HEK293 (cell line): ENCODE results near the gene AFDN.

Experiments
- CTCF ChIA-PET: fragments of 350-600 bp; formaldehyde crosslinking; extraction: SDS; loops from one replicate; lab custom pipeline; 2021; ENCODE audit warnings: antibody characterized with exemption; lab: Yijun Ruan, JAX
- POLR2A ChIA-PET: fragments of 300-600 bp; formaldehyde crosslinking; extraction: SDS; loops from one replicate; lab custom pipeline; 2020; ENCODE audit warnings: antibody characterized with exemption, inconsistent platforms; lab: Yijun Ruan, JAX
- H3K27ac ChIP-seq: fragments of 200-500 bp; sonication (Bioruptor generic); 2 replicates; pipeline ENCODE4 v1.5.1; 2014; ENCODE audit warnings: low read depth, low read length, control low read depth, inconsistent platforms; ENCODE audit errors: extremely low read depth
- H3K36me3 ChIP-seq, 2 experiments: fragments of 200-500 bp in 1 of 2; sonication (Bioruptor generic) in 1 of 2; 1 replicate in 1 of 2; 2 replicates in 1 of 2; pipeline ENCODE4 v1.5.1; 2014 to 2017; ENCODE audit warnings: inconsistent platforms in 2 of 2, low read length in 2 of 2; ENCODE audit not compliant: control insufficient read depth in 2 of 2, insufficient read depth in 1 of 2
- H3K4me1 ChIP-seq: fragments of 200-500 bp; sonication (Bioruptor generic); 2 replicates; pipeline ENCODE4 v1.5.1; 2014; ENCODE audit warnings: mild to moderate bottlenecking, low read length, inconsistent platforms; ENCODE audit not compliant: control insufficient read depth, insufficient read depth
- H3K4me3 ChIP-seq: 2 replicates; pipeline ENCODE4 v1.5.1; 2011; ENCODE audit warnings: low read depth, mild to moderate bottlenecking, control low read depth, low read length, moderate library complexity
- H3K9me3 ChIP-seq: fragments of 200-500 bp; sonication (Bioruptor generic); 2 replicates; pipeline ENCODE4 v1.5.1; 2014; ENCODE audit warnings: low read depth, low read length, inconsistent platforms; ENCODE audit not compliant: control insufficient read depth, insufficient read depth
- GLI2 ChIP-seq: fragments of 450-650 bp; formaldehyde crosslinking; IDR thresholded peaks from 2 replicates; pipeline ENCODE4; 2017; ENCODE audit warnings: missing biosample characterization, missing genetic modification characterization, low read depth, borderline replicate concordance
- KLF1 ChIP-seq: fragments of 450-650 bp; formaldehyde crosslinking; IDR thresholded peaks from 2 replicates; pipeline ENCODE4 v1.5.1; 2016; ENCODE audit warnings: missing biosample characterization, missing genetic modification characterization
- SP3 ChIP-seq: fragments of 450-650 bp; formaldehyde crosslinking; IDR thresholded peaks from 2 replicates; pipeline ENCODE4 v1.5.1; 2016; ENCODE audit warnings: missing biosample characterization, missing genetic modification characterization
- WT1 ChIP-seq: fragments of 450-650 bp; formaldehyde crosslinking; IDR thresholded peaks from 2 replicates; pipeline ENCODE4 v1.5.1; 2016; ENCODE audit warnings: missing biosample characterization, missing genetic modification characterization
- ZBTB20 ChIP-seq: fragments of 450-650 bp; formaldehyde crosslinking; IDR thresholded peaks from 2 replicates; pipeline ENCODE4 v1.5.1; 2016; ENCODE audit warnings: missing biosample characterization, missing genetic modification characterization
- ZFP69B ChIP-seq: fragments of 450-650 bp; formaldehyde crosslinking; IDR thresholded peaks from 2 replicates; pipeline ENCODE4 v1.5.1; 2016; ENCODE audit warnings: missing biosample characterization, missing genetic modification characterization
- ZNF155 ChIP-seq: fragments of 450-650 bp; formaldehyde crosslinking; IDR thresholded peaks from 2 replicates; pipeline ENCODE4 v1.5.1; 2016; ENCODE audit warnings: missing biosample characterization, missing genetic modification characterization
- ZNF157 ChIP-seq: fragments of 450-650 bp; formaldehyde crosslinking; IDR thresholded peaks from 2 replicates; pipeline ENCODE4 v1.5.1; 2016; ENCODE audit warnings: missing biosample characterization, missing genetic modification characterization
- ZNF184 ChIP-seq: fragments of 450-650 bp; IDR thresholded peaks from 2 replicates; pipeline ENCODE4 v1.5.1; 2018; ENCODE audit warnings: missing biosample characterization, mild to moderate bottlenecking, missing genetic modification characterization
- ZNF19 ChIP-seq: fragments of 450-650 bp; formaldehyde crosslinking; IDR thresholded peaks from 2 replicates; pipeline ENCODE4; 2016; ENCODE audit warnings: missing biosample characterization, missing genetic modification characterization, low read depth
- ZNF302 ChIP-seq: fragments of 450-650 bp; formaldehyde crosslinking; IDR thresholded peaks from 2 replicates; pipeline ENCODE4 v1.5.1; 2016; ENCODE audit warnings: missing biosample characterization, missing genetic modification characterization, low read depth
- ZNF449 ChIP-seq: fragments of 450-650 bp; formaldehyde crosslinking; IDR thresholded peaks from 2 replicates; pipeline ENCODE4 v1.5.1; 2017; ENCODE audit warnings: missing biosample characterization, mild to moderate bottlenecking, missing genetic modification characterization, moderate library complexity
- ZNF473 ChIP-seq: fragments of 450-650 bp; formaldehyde crosslinking; IDR thresholded peaks from 2 replicates; pipeline ENCODE4 v1.5.1; 2017; ENCODE audit warnings: missing biosample characterization, missing genetic modification characterization
- ZNF488 ChIP-seq: fragments of 450-650 bp; formaldehyde crosslinking; IDR thresholded peaks from 2 replicates; pipeline ENCODE4 v1.5.1; 2016; ENCODE audit warnings: missing biosample characterization, missing genetic modification characterization
- ZNF529 ChIP-seq: fragments of 450-650 bp; formaldehyde crosslinking; IDR thresholded peaks from 2 replicates; pipeline ENCODE4 v1.5.1; 2017; ENCODE audit warnings: missing genetic modification characterization, missing biosample characterization; ENCODE audit not compliant: insufficient replicate concordance
- ZNF561 ChIP-seq: fragments of 450-650 bp; IDR thresholded peaks from 2 replicates; pipeline ENCODE4 v1.5.1; 2018; ENCODE audit warnings: missing biosample characterization, missing genetic modification characterization, borderline replicate concordance
- ZNF677 ChIP-seq: fragments of 450-650 bp; IDR thresholded peaks from 2 replicates; pipeline ENCODE4 v1.5.0; 2018; ENCODE audit warnings: missing biosample characterization, mild to moderate bottlenecking, missing genetic modification characterization, moderate library complexity
- ZNF76 ChIP-seq: fragments of 450-650 bp; formaldehyde crosslinking; IDR thresholded peaks from 2 replicates; pipeline ENCODE4; 2016; ENCODE audit warnings: low read depth, missing biosample characterization, missing genetic modification characterization, borderline replicate concordance
- TF ChIP-seq, protein P1 (sequence below): fragments of 450-650 bp; formaldehyde crosslinking; IDR thresholded peaks from 2 replicates; pipeline ENCODE4 v1.5.1; 2016; ENCODE audit warnings: missing biosample characterization, missing genetic modification characterization
- TF ChIP-seq, protein P2 (sequence below): fragments of 450-650 bp; formaldehyde crosslinking; IDR thresholded peaks from 2 replicates; pipeline ENCODE4 v1.5.1; 2016; ENCODE audit warnings: missing biosample characterization, missing genetic modification characterization, low read depth
- TF ChIP-seq, protein P3 (sequence below): fragments of 450-650 bp; formaldehyde crosslinking; IDR thresholded peaks from 2 replicates; pipeline ENCODE4 v1.5.1; 2016; ENCODE audit warnings: missing biosample characterization, missing genetic modification characterization
- TF ChIP-seq, protein P4 (sequence below): fragments of 450-650 bp; IDR thresholded peaks from 2 replicates; pipeline ENCODE4 v1.5.1; 2018; ENCODE audit warnings: missing biosample characterization, mild to moderate bottlenecking, missing genetic modification characterization

The AFDN gene

DNA sequence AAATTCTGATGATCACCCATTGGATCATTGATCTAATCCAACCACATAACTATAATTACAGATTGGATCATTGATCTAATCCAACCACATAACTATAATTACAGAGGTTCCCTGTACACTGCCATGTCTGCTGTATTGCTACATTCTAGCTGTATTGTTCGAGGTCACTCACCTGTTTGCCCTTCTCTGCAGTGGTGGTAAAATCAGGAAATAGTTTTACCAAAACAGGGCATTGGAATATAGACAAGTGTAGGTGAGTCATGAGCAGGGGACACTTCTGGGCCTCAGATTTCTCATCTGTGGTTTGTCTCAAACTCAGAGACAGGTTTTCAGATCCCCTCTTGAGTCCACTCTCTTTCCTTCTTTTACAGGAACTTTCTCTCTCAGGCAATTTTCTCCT, 9.0 kb upstream of the AFDN start:
- Histone ChIP-seq H3K36me3 (no peaks in the 10 kb centered on the region), H3K27ac (no peak overlapping the region), H3K4me1 (no peaks in the 10 kb centered on the region), H3K4me3 (no peak overlapping the region), H3K9me3 (no peaks in the 10 kb centered on the region)
- ChIA-PET POLR2A (interaction anchor here (0.7 kb wide), 1 partner anchor 127 kb away, joined by 4 read pairs; no protein-coding TSS in a partner anchor), CTCF (interaction anchor here (1.3 kb wide), 1 partner anchor 81 kb away, joined by 3 read pairs; no protein-coding TSS in a partner anchor)
- TF ChIP-seq ZNF157 (tag by site-specific recombination) (no peak), ZNF677 (no peak), ZNF529 (no peak), ZNF302 (tag by site-specific recombination) (no peak), WT1 (tag by site-specific recombination) (no peak), ZNF449 (no peak), ZNF76 (tag by site-specific recombination) (no peak), ZNF488 (tag by site-specific recombination) (no peak), KLF1 (no peak), GLI2 (no peak), SP3 (tag by site-specific recombination) (no peak), ZFP69B (tag by site-specific recombination) (no peak), ZNF561 (tag by site-specific recombination) (no peak), ZNF155 (no peak), ZNF184 (tag by site-specific recombination) (no peak), ZNF19 (no peak)
- TF ChIP-seq, protein P1, sequence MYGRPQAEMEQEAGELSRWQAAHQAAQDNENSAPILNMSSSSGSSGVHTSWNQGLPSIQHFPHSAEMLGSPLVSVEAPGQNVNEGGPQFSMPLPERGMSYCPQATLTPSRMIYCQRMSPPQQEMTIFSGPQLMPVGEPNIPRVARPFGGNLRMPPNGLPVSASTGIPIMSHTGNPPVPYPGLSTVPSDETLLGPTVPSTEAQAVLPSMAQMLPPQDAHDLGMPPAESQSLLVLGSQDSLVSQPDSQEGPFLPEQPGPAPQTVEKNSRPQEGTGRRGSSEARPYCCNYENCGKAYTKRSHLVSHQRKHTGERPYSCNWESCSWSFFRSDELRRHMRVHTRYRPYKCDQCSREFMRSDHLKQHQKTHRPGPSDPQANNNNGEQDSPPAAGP (tag by site-specific recombination): no peak
- TF ChIP-seq, protein P2, sequence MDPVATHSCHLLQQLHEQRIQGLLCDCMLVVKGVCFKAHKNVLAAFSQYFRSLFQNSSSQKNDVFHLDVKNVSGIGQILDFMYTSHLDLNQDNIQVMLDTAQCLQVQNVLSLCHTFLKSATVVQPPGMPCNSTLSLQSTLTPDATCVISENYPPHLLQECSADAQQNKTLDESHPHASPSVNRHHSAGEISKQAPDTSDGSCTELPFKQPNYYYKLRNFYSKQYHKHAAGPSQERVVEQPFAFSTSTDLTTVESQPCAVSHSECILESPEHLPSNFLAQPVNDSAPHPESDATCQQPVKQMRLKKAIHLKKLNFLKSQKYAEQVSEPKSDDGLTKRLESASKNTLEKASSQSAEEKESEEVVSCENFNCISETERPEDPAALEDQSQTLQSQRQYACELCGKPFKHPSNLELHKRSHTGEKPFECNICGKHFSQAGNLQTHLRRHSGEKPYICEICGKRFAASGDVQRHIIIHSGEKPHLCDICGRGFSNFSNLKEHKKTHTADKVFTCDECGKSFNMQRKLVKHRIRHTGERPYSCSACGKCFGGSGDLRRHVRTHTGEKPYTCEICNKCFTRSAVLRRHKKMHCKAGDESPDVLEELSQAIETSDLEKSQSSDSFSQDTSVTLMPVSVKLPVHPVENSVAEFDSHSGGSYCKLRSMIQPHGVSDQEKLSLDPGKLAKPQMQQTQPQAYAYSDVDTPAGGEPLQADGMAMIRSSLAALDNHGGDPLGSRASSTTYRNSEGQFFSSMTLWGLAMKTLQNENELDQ (tag by site-specific recombination): no peak
- TF ChIP-seq, protein P3, sequence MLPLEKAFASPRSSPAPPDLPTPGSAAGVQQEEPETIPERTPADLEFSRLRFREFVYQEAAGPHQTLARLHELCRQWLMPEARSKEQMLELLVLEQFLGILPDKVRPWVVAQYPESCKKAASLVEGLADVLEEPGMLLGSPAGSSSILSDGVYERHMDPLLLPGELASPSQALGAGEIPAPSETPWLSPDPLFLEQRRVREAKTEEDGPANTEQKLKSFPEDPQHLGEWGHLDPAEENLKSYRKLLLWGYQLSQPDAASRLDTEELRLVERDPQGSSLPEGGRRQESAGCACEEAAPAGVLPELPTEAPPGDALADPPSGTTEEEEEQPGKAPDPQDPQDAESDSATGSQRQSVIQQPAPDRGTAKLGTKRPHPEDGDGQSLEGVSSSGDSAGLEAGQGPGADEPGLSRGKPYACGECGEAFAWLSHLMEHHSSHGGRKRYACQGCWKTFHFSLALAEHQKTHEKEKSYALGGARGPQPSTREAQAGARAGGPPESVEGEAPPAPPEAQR: no peak

DNA sequence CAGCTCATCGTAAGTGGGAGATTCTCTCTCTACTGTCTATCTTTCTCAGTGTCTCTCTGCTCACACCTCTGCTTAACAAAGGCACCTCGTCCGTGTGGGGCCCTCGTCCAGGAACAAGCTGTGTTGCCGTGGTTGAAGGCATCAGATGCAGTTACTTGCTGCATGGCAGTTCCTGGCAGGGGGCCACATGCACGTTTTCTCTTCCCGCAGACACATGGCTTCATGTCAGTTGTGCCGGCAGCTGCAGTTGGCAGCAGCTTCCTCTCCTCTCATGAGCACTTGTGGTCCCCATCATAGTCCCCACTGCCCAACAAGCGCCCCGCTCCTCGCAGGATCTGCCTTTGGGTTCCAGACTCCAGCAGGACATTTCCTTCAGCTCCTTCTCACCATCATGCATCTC, 7.1 kb upstream of the AFDN start:
- no peaks in the 10 kb centered on the region for H3K4me1 ChIP-seq
- H3K4me3 ChIP-seq: no peak overlapping the region
- H3K9me3 ChIP-seq: no peaks in the 10 kb centered on the region
- TF ChIP-seq ZBTB20 (tag by site-specific recombination): peak; percentile 58; the same call in 1 of the 2 replicates
- no peak for TF ChIP-seq ZNF473 (tag by site-specific recombination)
- TF ChIP-seq, protein P4, sequence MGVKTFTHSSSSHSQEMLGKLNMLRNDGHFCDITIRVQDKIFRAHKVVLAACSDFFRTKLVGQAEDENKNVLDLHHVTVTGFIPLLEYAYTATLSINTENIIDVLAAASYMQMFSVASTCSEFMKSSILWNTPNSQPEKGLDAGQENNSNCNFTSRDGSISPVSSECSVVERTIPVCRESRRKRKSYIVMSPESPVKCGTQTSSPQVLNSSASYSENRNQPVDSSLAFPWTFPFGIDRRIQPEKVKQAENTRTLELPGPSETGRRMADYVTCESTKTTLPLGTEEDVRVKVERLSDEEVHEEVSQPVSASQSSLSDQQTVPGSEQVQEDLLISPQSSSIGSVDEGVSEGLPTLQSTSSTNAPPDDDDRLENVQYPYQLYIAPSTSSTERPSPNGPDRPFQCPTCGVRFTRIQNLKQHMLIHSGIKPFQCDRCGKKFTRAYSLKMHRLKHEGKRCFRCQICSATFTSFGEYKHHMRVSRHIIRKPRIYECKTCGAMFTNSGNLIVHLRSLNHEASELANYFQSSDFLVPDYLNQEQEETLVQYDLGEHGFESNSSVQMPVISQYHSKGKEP: 0 out of 2 replicates have a peak, but pooled peaks have one; percentile 6
- H3K27ac ChIP-seq: no peak overlapping the region
- ChIA-PET CTCF (interaction anchor here (0.9 kb wide), 1 partner anchor 12 kb away, joined by 3 read pairs; no protein-coding TSS in a partner anchor), POLR2A (no interaction called here)
- H3K36me3 ChIP-seq: no peaks in the 10 kb centered on the region
